ENCODE data around the gene SMTNL2.
"Not testable (repeated sequence)": the region's sequence is repeated elsewhere in the genome, so short reads cannot be mapped to it uniquely, and the experiment has no call there.

SMTNL2 gene

DNA sequence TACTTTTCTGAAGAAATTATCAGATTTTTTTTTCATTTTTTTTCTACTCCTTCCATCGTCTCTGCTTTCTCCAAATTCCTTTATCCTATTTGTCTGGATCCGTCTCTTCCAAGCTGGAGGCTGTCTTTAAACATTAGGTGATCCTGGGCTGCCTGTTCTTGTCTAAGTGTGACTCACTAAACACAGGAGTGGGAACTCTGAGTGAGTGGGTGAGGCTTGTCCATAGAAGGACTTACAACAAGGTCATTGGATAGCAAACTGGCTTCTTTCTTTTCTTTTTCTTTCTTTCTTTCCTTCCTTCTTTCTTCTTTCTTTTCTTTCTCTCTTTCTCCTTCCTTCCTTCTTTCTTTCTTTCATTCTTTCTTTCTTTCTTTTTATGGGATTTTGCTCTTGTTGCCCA is 38.9 kb downstream of the SMTNL2 start:
- POLR2A ChIA-PET, result no interaction called here
- H3K4me3 ChIP-seq (ENCODE audit: low read depth, low read length), result no peak overlapping the region
- TF ChIP-seq, protein P1, sequence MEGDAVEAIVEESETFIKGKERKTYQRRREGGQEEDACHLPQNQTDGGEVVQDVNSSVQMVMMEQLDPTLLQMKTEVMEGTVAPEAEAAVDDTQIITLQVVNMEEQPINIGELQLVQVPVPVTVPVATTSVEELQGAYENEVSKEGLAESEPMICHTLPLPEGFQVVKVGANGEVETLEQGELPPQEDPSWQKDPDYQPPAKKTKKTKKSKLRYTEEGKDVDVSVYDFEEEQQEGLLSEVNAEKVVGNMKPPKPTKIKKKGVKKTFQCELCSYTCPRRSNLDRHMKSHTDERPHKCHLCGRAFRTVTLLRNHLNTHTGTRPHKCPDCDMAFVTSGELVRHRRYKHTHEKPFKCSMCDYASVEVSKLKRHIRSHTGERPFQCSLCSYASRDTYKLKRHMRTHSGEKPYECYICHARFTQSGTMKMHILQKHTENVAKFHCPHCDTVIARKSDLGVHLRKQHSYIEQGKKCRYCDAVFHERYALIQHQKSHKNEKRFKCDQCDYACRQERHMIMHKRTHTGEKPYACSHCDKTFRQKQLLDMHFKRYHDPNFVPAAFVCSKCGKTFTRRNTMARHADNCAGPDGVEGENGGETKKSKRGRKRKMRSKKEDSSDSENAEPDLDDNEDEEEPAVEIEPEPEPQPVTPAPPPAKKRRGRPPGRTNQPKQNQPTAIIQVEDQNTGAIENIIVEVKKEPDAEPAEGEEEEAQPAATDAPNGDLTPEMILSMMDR (IDR thresholded peaks at IDR 0.05; ENCODE audit: insufficient read depth, low read length, missing control alignments), result no peak
- CTCF ChIA-PET, result interaction anchor here (1.2 to 7.2 kb wide), 4 partner anchors 14 to 203 kb away, joined by 3 to 268 read pairs (median 19); no protein-coding TSS in a partner anchor
- DNase-seq (ENCODE audit: low read depth, low spot score), result no peak

DNA sequence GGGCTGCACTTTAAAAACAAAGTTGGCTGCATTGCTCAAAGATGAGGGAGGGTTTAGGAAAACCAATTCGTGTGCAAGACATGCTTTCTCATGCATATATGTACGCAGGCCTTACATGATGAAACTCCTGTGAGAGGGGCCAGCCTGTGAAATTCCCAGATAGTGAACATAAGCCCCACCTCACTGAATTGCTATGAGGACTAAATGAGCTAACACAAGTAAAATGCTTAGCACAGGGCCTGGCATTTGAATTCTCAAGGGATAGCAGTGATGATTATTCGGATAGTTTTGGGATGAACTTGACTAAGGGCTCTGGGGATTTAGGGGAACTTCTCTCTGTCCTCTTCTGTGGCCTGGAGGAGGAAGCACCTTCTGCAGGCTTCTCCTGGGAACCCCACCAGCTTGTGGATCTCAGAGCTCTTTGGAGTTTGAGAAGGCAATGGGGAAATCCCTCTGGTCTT is 40.2 kb downstream of the SMTNL2 start:
- DNase-seq (ENCODE audit: low read depth, low spot score); POLR2A ChIA-PET; H3K4me3 ChIP-seq (ENCODE audit: low read depth, low read length): not testable (repeated sequence)
- CTCF ChIA-PET, result interaction anchor here (1.0 to 7.2 kb wide), 16 partner anchors 9 to 205 kb away, joined by 4 to 268 read pairs (median 10); no protein-coding TSS in a partner anchor

DNA sequence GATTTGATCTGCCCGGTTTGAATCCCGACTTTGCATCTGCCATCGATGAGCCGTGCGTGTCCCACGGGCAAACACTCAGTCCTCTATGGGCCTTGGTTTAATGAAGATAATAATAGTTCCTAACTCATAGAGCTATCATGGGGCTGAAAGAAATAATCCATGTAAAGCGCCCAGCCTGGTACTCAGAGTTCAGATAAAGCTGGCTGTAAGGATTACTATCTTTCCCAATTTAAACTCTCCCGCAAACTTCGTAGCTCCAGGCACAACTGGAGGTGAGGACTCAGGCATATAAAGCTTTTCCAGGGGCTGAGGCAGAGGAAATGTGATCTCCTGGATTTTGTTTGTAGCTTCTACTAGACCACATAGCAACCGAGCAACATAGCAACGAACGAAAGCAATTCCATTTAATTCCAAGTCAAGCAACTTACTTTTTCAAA is 40.9 kb downstream of the SMTNL2 start:
- TF ChIP-seq, protein P1 (IDR thresholded peaks at IDR 0.05; ENCODE audit: insufficient read depth, low read length, missing control alignments), result no peak
- ChIA-PET CTCF (interaction anchor here (1.0 to 7.2 kb wide), 20 partner anchors 9 to 206 kb away, joined by 3 to 268 read pairs (median 8); partner anchors contain the start of gene ALOX15), POLR2A (no interaction called here)
- no peak overlapping the region for H3K4me3 ChIP-seq (ENCODE audit: low read depth, low read length)
- DNase-seq (ENCODE audit: low read depth, low spot score), result no peak

DNA sequence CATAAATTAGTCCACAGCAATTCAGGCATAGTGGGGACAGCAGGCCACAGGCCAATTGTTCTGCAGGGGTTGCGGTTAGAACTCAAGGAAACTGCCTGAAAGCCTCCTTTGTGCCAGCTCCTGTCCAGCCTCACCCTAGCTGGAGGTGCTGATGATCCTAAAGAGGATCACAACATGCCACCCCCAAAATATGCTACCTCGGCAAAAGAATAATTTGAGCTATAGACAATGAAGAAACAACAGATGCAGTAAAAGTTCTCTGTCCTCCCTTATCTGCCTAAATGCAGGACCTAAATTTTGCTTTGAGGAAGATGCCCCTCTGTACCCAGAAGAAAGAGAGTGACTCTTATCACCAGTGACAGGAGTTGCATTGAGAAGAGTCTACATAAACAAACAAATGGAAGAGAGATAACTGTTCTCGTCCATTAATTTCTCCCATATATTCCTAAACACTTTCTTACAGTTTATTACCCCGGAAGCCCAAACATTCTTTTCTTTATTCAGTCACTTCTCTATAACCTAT is 42.5 kb downstream of the SMTNL2 start:
- ChIA-PET POLR2A (no interaction called here), CTCF (interaction anchor here (0.7 to 7.2 kb wide), 23 partner anchors 7 to 264 kb away, joined by 3 to 268 read pairs (median 4); partner anchors contain the start of gene GGT6)
- no peak for DNase-seq (ENCODE audit: low read depth, low spot score)
- TF ChIP-seq, protein P1 (IDR thresholded peaks at IDR 0.05; ENCODE audit: insufficient read depth, low read length, missing control alignments), result no peak
- H3K4me3 ChIP-seq (ENCODE audit: low read depth, low read length), result no peak overlapping the region

DNA sequence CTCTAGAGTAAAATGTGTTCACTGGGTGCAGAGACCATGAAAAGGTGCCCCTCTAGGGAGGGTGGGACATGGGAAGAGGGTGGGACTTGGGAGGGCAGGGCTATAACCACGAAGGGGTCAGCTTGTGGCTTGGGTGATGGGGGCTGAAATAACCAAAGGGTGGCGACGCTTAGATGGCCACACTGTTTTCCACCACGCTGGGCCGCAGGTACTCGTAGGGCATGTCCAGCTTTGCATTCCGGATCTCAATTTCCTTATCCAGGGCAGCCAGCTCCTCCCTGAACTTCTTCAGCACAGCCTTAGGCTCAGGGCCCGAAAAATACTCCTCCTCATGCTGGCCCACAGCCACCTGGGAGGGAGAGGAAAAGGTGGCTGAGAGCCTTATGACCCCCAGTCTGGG is 47.1 kb downstream of the SMTNL2 start:
- no peak for DNase-seq (ENCODE audit: low read depth, low spot score)
- no peak overlapping the region for H3K4me3 ChIP-seq (ENCODE audit: low read depth, low read length)
- ChIA-PET POLR2A (no interaction called here), CTCF (interaction anchor here (8.7 kb wide), 1 partner anchor 65 kb away, joined by 69 read pairs; no protein-coding TSS in a partner anchor)
- TF ChIP-seq, protein P1 (IDR thresholded peaks at IDR 0.05; ENCODE audit: insufficient read depth, low read length, missing control alignments), result no peak

DNA sequence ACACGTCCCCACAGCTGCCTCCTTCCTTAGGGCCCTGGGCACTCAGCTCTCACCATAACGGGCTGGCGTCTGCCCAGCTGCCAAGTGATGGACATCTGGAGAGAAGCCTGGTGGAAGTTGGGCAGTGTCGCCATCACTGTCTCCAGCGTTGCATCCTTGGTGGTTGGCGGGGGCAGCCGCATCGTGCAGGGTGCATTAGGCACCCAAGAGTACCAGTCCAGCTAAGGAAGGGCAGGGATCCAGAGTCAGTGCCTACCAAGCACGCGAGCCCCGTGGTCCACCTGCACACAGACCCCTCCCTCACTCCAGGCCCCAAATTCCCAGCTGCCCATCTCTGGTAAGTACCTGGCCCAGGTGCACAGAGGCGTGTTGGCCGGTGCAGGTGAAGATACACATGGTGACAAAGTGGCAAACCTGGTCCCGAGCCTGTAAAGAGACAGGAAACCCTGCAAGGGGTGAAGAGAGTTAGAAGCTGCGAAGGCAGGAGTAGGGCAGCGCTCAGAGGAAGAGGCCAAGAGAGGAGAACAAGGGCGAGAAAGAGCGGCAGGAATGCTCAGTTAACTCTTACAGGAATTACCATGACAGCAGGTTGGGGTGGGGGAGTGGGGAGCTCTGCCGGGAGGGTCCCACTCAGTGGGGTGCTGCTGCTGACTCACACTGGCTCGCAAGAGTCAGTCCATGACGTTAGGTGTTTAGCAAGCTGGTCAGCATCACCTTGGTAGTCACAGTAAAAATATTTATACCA is 47.7 kb downstream of the SMTNL2 start:
- TF ChIP-seq, protein P1 (IDR thresholded peaks at IDR 0.05; ENCODE audit: insufficient read depth, low read length, missing control alignments), result no peak
- H3K4me3 ChIP-seq (ENCODE audit: low read depth, low read length), result no peak overlapping the region
- ChIA-PET CTCF (interaction anchor here (0.9 to 8.7 kb wide), 4 partner anchors 13 to 69 kb away, joined by 3 to 69 read pairs (median 6); no protein-coding TSS in a partner anchor), POLR2A (no interaction called here)
- DNase-seq (ENCODE audit: low read depth, low spot score), result no peak

Measured in AG04449 (cell line).